EL (cell line): ENCODE results near the gene ST6GALNAC3.
"Not testable (repeated sequence)": the region's sequence is repeated elsewhere in the genome, so short reads cannot be mapped to it uniquely, and the experiment has no call there.

Source experiments
- DNase-seq: peaks from one replicate; pipeline ENCODE4 v3.0.0-alpha.2; 2016

Gene ST6GALNAC3

DNA sequence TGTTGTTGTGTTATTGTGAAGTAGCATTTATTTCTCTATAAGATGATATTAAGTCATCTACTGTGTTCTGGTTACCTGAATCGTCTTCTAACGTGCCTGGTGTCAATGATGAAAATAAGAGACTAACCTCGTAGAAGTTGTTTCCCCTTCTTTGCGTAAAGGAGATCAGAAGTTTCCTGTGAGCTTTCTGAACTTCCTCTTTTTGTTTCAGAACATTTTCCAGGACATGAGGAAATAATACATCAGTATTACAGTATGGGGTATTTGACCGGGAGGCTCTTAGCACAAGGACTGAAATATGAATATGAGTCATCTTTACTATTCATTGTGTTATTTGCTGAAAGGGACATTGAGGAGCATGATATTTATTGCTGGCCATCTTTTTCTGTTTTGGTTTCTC lies 1.3 kb downstream of the ST6GALNAC3 start:
- DNase-seq = no peak

DNA sequence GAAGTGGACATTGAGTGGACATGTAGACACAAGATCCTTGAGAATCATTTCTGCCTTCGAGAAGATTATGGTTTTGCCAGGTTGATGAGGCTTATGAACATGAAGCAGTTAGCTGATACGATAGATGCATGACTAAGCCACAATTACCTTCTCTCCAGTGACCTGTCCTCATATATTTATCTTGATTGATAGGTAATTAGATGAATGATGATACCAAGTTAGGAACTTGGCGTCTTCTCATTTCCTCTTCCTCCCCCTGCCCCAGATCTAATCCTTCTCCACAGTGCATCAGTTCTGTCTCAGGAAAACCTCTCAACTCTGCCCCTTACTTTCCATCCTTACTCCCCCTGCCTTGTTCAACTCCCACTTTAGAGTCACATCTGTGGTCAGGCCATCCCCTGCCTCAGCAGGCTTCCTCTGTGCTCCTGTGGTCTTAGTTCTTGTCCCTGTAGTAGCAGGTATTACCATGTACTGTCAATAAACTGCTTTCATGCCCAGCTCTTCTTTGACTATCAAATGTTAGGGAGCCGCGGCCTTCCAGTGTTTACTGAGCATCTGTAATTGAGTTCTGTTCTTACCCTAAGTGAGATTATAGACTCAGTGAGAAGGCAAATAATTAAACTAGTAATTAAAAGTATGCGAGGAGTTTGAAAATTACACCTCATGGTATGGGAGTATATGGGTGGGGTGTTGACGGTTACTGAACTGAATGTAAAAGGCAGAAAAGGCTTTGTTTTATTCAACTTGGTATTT lies 5.1 kb downstream of the ST6GALNAC3 start:
- DNase-seq = no peak

DNA sequence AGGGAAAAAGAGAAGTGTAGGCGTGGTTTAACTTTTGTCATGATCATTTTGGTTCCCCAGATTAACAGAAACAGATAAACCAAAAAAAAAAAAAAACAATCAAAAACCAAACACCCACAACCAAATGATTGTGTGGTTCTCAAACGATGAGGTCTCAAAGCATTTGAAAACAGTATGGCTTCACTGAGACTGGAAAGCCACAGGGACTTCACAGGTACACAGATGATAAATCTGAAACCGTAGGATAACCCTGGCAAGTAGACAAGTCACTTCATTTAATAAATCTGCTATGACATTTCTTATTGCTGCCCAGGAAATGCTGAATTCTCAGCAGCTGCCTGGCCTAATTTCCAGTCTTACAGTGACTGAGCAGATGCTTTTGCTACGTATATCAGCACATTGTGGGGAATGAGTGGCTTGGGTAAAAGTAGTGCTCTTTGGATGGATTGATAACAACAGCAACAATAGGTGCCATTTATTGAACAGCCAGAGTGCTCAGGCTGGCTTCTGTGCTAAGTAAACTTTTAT lies 6.1 kb downstream of the ST6GALNAC3 start:
- DNase-seq = no peak

DNA sequence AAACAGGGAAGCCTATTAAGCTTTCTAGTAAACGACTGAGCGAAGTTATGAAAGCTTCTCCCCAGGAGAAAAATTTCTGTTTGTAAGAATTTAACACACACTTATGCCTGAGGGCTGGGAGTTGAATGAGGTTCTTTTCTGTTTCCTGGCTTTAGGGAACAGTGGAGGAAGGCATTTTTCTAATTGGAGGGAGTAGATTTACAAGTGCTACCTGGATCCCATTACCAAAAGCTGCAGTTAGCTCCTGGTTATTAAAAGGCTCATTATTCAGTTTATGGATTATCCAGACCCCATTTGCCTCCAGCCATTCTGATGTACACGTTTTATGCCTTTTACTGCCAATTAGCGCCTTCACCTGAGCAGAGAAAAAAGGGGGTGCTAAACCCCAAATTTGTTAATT lies 7.5 kb downstream of the ST6GALNAC3 start:
- no peak for DNase-seq

DNA sequence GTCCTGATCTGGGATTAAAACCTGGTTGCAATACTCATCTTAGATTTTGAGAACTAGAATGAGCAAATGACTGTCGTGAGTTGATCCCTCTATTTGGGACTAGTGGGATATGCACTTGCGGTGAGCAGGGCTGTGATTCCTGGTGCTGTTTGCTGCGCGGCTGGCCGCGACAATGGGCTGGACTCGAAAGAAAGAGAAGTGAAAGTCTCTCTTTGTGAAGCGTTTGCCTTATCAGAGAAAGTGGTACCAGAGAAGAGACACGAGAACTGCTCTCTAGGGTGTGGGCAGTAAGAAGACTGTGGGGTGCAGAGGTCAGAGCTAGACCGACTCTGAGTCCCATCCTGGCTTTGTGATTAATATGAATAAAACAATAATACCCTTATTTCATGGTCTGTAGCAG lies 8.6 kb downstream of the ST6GALNAC3 start:
- no peak for DNase-seq

DNA sequence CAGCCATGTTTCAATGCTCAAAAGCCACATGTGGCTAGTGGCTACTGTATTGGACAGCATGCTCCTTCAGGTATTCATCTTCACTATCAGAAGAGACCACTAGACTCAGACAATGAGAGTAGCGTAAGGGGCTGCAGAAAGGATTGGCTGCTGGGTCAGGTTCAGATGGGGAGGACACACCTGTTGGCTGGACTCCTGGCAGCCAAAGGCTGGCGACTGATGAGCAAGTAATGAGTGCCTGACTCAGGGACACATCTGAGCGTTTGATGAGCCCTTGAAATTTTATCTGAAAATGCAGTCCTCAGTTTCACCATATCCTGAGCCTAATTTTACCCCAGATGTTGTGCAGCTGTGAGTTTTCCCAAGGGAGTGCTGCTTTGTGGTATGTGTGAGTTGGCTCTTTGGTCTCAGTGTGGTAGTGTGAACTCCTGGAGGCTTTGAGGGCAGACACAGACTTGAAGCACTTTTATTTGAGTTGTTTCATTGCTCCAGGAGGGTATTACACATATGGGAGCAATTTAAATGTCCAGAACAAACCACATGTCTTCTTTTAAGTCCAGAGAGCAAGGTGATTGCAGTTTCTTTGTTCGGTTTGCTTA lies 9.6 kb downstream of the ST6GALNAC3 start:
- DNase-seq = no peak

DNA sequence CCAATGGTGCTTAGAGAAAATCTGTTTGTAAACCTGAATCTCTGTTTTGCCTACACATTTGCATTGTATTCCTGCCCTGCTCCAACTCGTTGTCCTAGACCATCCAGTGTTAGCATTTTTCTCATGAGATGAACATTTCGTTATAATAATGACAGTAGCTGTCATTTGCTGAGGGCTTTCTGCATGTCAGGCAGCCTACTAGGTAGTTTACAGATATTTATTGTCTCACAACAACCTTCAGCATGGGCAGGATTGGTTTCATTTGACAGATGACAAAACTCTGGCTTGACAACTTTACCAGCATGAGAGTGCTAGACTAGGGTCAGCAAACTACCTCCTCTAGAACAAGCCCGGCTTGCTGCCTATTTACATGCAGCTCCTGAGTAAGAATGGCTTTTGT lies 10.1 kb downstream of the ST6GALNAC3 start:
- no peak for DNase-seq

DNA sequence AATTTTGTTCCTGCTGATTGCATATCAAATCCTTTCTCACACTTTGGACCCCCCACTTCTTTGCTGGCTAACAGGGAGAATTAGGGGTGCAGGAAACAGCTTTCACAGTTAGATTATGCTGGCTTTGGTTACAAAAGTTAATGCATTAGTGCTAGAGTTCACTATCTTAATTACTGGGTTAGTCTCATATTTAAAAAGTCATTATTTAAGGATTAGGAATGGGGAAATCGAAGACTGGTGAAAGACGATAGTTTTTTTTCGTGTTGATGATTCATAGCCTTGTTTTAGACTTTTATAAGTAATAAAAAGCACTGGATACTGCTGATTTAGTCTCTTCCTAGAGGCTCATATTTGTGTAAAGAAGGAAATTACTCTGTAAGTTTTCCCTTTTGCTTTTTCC lies 11.6 kb downstream of the ST6GALNAC3 start:
- DNase-seq = no peak

DNA sequence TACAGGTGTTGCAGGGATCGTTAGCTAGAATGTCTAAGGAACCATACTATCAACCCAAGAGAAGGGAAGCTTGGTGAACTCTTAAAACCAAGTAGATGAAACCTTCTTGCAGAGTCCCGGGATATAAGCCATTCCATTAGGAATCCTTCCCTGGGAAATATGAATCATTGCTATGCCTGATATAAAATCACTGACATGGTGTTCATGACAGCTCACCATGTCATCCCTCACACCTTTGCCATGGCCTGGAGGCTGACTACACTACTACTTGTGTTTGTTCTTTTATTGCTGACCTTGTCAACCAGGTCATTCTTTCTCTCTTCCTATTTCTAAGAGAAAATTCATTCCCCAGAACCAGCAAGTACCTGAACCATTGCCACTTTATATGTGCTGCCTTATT lies 12.1 kb downstream of the ST6GALNAC3 start:
- no peak for DNase-seq

DNA sequence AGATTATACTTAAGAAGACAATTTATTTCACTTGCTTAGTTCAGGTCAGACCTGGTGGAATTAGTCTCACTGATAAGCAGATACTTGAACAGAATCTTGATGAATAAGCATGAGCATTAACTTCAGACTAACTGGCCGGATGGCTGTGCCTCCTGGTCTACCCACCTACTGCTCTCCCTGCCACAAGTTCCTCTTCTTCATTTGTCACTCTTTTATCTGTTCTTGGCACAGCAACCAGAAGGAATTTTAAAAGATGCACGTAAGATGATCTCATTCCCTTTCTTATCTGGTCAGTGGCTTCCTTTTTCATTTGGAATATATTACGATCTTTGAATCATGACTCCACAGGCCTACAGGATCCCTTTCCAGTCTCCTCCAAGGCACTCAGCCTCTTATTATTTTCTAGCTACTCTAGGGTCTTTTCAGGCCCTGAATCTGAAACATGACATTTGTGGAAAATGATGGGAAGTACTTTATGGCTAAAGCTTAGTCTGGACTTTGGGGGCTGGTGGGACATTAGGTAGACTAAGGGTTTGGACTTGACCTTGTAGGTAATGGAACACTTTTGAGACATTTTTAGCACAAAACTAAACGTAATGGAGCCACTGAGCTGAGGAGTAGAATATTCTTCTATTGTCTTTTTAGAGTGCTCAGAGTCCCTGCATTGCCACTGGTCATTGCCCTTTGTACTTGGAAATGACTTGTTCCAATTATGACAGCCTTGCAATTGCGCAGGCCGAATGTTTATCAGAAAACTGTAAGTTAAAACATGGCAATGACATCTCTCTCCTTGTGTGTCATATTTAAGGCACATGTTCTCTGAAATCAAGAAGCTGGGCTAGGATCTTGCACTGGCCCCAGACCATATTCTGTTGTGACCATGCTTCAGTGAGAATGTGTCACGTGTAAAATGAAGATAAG lies 16.0 kb downstream of the ST6GALNAC3 start:
- no peak for DNase-seq

DNA sequence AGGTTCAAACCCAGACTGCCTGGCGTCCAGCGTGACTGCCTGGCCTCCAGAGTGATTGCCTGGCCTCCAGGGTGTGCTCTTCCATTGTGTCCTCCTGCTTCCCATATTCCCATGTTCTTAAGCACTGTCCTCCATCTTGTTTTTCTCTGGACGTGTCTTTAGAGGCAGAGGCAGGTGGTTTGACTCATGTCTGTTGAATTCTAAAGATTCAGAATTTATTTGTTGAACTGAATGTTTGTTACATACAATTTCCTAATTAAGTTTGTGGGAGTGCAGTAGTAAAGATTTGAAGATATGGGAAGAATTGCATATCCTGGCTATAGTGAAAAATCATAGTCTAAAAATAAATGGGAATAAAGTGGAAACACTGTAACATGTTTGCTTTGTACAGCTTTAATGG lies 18.3 kb downstream of the ST6GALNAC3 start:
- no peak for DNase-seq

DNA sequence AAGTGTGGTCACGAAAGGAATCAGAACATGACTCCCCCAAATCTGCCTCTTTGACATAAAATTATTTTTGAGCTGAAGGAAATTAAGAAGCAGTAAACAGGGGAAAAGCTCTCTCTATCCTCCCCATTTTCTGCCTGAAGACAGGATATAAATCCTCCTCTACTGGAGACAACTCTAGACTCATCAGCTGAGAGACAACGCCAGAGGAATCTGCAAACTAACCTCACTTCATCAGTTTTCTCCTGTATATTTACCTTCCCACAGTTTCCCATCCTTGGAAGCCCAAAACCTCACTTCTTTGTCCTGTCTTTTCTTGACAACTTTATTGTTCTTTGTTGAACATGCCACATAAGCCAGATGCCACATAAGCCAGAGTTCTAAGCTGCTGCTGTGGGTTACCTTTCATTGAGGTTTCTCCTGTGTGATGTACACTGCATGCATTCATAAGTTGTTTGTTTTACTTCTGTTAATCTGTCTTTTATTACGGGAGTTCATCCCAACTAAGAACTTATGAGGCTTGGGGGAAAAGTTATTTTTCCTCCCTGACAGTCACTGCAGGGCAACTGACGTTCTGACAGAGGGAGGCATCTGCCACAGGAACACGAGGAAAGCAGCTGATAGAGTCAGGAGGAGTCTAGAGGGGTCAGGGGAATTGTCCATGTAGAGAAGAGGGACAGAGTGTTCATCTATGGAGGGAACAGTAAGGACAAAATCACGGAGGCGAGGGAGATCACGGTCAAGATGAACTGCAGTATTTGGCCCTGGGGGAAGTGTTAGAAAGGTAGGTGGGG lies 19.2 kb downstream of the ST6GALNAC3 start:
- no peak for DNase-seq

DNA sequence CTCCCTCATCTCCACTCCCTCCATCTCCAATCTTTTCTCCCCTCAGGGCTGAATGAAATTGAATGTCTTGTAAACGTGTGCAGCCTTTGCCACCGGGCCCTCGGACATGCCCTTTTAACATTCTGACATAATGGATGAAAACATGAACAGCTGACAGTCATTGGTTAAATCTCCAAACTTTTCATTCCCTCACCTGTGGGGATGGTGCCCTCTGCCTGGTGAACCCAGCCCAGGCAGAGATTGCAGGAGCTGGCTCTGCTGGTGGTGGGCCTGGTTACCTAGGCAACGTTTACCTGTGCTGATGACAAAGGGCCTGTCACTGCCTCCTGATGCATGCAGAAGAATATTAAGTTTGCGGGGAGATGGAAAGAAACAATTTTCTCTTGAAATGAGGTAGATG lies 21.3 kb downstream of the ST6GALNAC3 start:
- DNase-seq = no peak

DNA sequence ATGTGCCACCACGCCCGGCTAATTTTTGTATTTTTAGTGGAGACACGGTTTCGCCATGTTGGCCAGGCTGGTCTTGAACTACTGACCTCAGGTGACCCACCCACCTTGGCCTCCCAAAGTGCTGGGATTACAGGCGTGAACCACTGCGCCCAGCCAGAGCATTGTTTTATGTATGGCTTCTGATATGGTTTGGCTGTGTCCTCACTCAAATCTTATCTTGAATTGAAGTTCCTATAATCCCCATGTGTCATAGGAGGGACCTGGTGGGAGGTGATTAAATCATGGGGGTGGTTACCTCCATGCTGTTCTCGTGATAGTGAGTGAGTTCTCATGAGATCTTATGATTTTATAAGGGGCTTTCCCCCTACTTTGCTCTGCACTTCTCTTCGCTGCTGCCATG lies 22.5 kb downstream of the ST6GALNAC3 start:
- not testable (repeated sequence) for DNase-seq

DNA sequence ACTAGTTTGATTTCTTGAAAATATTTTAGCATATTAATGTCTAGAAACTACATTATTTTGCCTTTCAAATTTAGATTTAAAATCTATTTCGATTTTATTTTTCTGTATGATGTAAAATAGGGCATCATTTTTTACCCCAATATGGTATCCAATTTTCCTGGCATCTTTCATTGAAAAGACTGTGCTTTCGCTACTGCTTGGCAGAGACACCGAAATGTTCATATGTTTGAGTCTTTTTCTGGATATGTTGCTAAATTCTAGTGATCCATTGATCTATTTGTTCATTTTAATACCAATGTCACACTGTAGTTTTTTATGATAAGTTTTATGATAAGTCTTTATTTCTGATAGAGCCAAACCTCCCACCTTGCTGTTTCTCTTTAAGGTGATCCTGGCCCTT lies 24.3 kb downstream of the ST6GALNAC3 start:
- DNase-seq = no peak

DNA sequence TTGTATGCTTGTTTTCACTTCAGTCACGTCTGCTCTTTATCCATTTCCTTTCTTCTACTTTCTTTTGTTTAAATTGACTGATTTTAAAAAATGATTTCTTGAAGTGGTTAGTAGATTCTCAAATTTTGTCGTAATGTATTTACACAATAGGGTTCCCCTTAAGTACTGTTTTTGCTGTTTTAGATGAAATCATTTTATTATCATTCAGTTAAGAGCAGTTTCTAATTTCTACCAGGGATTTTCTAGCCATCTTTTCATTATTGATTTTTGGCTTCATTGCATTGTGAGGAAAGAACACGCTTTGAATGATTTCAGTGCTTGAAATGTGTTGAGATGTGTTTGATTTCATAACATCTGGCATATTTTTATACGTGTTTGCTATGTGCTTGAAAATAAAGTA lies 27.0 kb downstream of the ST6GALNAC3 start:
- DNase-seq = no peak

DNA sequence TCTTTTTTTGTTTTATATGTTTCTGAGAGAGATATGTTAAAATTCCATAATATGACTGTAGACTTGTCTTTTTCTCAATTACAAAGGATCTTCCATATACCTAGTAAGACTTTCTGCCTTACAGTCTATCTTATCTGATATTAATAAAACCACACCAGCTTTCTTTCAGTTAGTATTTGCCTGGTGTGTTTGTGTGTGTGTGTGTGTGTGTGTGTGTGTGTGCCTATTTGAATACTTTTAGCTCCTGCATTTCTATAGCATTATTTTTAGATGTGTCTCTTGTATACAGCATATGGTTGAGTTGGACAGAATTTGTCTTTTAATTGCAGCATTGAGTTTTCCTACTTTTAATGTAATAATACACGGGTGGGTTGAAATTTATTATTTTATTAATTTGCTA lies 27.5 kb downstream of the ST6GALNAC3 start:
- no peak for DNase-seq

DNA sequence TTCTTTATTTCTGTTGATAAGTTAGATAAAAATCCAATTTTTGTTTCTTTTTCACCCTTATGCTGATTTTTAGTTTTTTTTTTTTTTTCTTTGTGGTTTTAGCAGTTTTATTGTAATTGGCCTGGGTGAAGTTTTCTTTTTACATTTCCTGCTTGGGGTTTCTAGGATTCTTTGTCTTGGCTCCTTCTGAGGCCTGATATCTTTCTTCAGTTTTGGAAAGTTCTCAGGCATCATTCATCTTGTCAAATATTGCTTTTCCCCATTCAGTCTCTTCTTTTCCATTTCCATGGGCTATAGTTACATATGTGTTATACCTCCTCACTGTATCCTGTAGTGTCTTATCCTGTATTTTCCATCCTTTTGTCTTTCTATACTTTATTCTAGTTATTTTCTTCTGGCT lies 28.5 kb downstream of the ST6GALNAC3 start:
- DNase-seq = no peak

DNA sequence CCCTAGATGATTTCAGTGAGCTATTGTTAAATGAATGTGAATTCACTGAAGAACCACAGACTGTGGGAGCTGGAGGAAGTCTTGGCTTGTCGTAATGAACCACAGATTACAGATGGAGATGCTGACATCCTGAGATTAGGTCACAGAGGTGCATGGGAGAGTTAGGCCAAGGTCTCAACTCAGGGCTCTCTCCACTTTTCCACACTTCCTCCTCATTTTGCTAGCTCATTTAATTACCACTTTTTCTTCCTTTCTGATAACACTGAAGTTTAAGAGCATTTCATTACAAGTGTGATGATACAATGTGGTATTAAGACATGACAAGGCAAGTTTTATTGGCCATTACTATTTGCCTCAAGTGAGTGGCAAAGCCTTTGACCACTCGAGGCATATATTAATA lies 30.8 kb downstream of the ST6GALNAC3 start:
- DNase-seq = no peak

DNA sequence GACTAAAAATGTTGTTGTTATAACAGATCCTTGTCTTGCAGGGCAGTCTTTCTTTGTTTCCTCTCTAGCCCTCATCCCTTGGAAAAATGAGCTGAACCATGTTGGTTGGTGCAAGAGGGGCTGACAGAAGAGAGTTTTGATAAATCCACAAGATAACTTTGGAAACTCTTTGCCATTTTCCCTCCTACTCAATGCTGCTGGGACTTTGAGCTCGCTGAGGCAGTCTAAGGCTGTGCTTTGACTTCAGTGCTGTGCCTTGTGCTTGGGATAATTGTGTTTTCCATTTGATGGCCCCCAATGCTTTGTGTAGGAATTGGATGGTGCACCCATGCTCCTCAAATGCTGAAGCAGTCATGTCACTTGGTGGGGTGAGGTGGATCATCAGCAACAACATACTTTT lies 31.7 kb downstream of the ST6GALNAC3 start:
- DNase-seq = no peak

DNA sequence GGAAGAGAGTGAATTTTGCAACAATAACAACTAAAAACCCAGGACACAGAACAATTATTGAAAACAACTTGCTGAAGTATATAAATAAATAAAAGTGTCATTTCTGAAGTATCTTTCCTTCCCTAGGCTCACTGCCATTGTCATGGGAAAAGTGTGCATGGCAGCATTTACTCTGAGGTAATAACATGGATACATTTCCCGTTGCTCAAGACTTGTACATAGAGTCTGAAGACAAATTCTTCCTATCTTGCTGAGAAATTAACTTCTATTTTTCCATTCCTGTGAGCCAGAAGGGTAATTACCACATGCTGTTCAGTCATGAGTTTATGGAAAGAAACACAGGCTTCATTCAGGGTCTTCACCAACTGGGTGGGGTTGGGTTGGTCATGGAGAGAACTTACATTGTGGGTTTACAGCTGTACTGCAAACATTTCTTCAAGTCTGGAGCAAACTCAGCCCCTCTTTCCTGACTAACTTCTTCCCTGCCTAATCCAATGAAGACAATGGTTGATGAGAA lies 32.2 kb downstream of the ST6GALNAC3 start:
- no peak for DNase-seq

DNA sequence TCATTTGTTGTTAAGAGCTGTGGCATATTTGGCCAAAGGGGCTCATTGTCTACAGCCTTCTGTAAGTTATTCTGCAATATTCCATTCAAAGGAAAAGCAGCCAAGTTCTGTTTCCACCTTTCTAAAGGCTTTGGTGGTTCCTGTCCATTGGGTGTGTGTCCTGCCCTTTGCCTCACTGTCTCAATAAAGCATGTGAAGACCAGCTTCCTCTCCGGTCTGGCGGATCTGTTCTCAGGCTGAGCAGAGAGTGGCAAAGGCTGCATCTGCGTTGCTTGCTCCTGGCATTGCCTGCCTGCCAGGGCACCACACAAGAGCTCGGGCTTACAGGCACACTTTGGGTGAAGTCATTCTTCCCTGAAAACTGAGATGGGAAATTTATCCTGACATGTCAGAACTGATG lies 34.9 kb downstream of the ST6GALNAC3 start:
- no peak for DNase-seq
